ENCODE measurements around the gene MARK3. TPM values are rescaled to one million over a fixed set of nuclear protein-coding genes. Genes with fewer than 3 reads are reported as not detected.

MARK3 gene
- total RNA-seq, 1 experiment from 2014 or later = 43.0 TPM

DNA sequence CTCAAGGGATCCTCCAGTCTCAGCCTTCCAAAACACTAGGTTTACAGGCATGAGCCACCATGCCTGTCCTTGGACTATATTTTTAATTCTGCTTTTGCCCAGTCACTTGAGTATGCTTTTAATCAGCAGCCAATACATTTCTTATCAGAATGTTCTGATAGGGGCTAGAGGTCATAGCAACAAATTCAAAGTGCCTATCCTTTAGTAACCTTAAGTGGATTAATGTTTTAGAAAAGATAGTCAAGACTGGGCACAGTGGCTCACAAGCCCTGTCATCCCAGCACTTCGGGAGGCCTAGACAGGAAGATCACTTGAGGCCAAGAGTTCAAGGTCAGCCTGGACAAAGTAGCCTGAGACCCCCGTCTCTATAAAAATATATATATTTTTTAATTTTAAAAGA, 100.3 kb downstream of the MARK3 start:
- no peak for DNase-seq (ENCODE audit: low spot score)

DNA sequence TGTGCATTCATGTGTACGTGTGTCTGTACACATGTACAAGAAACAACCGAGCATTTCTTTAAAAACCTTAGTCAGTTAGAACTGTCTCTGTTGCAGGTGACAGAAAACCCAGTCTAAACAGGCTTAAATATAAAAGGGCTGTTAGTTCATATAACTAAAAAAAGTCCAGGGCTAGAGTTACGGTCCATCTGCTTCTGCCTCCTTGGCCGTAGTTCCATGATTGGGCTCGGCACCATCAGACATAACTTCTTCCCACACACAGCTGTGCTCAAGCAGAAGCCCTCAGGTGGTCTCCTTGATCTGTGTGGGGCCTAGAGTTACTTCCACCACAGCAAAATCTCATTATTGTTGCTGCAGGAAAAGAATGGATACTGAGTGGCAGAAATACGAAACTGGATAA, 102.9 kb downstream of the MARK3 start:
- no peak for DNase-seq (ENCODE audit: low spot score)

DNA sequence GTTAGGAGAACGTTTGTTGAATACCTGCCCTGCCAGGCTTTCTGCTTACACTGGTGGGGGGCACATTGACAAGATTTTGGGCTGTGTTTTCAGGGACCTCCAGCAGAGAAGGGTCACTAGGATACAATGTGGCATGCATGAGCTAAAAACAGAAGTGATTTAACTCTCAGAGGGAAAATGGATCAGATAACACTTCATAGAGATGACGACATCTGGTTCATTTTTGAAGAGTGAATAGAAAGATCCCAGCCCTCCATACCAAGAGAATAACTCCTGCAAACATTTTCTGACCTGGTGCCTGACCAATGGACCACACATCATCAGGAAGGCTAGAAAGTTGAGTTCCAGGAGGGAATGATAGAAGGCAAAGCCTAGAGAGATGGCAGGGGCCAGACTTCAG, 103.7 kb downstream of the MARK3 start:
- no peak for DNase-seq (ENCODE audit: low spot score)

DNA sequence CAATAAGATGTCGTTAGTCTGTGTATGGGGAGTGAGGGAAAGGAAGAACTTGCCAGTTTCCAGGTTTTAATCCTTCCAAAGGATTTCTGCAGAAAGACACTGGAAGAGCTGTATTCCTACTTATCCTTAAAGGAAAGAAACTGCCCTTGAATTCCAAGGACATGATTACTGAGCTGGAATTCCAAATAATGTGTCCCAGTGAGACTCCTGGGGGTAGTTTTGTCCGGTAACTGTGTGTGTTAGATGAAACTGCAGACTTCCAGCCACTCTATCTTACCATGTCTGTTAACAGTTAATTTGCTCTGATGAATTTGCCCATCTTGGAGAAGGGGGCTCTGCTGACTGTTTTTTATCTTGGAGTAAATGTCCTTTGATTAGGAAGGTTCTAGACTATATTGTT, 104.4 kb downstream of the MARK3 start:
- DNase-seq (ENCODE audit: low spot score) = no peak

DNA sequence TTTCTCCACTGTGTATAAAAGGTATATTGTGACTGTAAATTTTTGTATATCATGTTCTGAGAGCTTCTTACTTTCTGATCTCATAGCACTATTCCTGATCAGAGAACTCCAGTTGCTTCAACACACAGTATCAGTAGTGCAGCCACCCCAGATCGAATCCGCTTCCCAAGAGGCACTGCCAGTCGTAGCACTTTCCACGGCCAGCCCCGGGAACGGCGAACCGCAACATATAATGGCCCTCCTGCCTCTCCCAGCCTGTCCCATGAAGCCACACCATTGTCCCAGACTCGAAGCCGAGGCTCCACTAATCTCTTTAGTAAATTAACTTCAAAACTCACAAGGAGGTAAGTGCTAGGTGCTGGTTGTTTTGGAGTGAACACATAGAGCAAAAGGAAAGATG, 106.5 kb downstream of the MARK3 start:
- DNase-seq (ENCODE audit: low spot score) = no peak

DNA sequence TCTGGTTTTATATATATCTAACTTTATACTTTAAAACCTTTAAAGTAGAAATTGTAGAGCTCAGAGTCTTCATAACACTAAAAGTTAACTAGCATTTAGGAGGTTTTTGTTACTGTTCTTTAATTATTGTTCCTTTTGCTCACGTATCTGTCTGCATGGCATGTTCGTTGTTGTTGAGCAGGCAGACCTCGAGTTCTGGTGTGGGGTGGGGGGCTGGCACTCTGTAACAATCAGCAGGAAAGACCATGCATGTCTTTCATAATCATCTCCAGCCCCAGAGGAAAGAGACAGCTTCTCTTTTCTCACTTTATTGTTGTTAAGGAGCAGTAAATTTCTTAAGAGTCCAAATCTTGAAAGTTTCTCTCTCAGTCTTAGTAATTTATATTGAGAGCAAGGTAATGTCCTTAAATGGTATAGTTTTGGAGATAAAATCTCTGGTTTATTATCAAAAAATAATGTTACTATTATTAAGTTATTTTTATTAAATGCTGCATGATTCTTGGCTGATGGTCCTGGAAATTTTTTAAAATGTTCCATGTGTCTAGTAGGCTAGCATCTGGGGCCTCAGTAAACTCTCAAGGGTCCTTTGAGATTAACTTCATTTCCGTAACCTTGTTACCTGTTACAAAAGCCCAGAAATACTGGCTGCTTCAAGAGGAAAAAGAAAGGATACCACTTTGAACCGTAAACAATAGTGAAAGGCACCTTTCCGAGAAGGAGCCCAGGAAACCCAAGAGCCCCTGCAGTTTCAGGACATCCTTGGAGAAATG, 107.1 kb downstream of the MARK3 start:
- DNase-seq (ENCODE audit: low spot score) = no peak

DNA sequence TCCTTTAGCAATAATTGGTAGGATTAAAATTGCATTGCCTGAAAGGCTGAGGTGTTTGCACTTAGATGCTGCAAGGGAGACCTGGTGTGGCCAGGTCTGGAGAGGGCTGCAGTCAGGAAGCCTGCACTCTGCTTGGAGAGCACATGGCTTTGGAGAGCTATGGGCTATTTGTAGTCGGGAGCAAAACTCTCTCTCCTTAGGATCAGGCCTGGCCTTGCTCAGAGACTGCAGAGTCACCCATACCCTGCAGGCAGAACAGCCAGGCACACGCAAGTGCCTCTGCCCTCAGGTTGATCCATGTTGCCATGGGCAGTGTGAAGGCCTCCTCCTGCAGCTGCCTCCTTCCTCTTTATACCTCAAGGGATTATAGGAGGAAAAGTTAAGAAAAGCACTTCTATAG, 110.6 kb downstream of the MARK3 start:
- DNase-seq (ENCODE audit: low spot score) = no peak

DNA sequence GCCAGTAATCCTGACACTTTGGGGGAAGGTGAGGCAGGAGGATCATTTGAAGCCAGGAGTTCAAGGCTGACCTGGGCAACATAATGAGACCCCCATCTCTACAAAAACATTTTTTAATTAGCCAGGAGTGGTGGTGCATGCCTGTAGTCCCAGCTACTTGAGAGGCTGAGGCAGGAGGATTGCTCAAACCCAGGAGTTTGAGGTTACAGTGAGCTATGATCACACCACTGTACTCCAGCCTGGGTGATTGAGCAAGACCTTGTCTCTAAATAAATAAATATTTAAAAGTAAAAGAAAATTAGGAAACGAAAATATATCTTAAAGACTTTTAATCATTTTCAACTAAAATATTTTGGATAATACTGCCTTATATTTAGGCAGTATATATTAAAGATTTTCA, 111.6 kb downstream of the MARK3 start:
- DNase-seq (ENCODE audit: low spot score) = no peak

DNA sequence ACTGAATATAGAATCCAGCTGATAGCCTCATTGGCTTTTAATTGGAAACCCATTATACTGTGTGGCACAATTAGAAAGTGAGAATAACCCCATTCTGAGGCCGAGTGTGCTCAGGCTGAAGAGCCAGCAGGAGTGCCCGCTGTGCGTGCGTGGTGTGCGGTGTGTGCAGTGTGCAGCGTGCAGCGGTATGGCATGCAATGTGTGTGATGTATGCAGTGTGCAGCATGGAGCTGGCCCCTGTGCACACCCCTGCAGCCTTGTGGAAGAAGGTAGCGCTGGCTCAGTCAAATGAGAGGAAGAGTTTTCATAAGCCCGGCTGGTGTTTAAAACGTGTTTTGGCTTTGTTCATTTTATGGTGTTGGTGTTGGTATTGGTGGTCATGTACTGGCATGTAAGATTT, 114.5 kb downstream of the MARK3 start:
- no peak for DNase-seq (ENCODE audit: low spot score)

DNA sequence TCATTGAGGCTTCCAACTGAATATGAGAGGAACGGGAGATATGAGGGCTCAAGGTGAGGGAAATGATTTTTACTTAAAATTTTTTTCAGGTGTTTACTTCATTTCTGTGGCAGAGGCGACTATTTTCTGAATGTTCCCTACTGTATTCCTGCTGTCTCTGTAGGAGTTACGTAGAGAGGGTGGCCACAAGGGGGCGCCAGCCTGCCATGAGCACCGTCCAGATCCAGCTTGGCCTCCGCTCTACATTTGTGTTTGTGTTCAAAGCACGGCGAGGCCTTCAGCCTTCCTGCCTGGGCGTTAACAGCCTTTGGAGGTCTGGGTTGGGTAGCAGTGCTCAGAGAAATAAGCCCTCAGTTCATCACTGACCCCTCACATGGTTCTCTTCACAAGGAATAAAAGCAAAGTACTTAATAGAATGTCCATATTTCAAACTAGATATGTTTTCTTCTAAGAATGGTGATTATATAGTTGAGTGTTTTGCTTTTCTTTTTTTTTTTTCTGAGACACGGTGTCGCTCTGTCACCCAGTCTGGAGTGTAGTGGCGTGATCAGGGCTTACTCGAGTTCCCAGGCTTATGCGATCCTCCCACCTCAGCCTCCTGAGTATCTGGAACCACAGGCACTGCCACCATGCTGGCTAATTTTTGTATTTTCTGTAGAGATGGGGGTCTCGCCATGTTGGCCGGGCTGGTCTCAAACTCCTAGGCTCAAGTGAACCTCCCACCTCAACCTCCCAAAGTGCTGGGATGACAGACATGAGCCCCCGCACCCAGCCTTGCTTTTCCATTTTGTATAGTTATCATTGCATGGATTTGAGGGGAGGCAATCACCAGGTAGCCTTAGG, 115.2 kb downstream of the MARK3 start:
- peak; percentile 85 for DNase-seq (ENCODE audit: low spot score)

DNA sequence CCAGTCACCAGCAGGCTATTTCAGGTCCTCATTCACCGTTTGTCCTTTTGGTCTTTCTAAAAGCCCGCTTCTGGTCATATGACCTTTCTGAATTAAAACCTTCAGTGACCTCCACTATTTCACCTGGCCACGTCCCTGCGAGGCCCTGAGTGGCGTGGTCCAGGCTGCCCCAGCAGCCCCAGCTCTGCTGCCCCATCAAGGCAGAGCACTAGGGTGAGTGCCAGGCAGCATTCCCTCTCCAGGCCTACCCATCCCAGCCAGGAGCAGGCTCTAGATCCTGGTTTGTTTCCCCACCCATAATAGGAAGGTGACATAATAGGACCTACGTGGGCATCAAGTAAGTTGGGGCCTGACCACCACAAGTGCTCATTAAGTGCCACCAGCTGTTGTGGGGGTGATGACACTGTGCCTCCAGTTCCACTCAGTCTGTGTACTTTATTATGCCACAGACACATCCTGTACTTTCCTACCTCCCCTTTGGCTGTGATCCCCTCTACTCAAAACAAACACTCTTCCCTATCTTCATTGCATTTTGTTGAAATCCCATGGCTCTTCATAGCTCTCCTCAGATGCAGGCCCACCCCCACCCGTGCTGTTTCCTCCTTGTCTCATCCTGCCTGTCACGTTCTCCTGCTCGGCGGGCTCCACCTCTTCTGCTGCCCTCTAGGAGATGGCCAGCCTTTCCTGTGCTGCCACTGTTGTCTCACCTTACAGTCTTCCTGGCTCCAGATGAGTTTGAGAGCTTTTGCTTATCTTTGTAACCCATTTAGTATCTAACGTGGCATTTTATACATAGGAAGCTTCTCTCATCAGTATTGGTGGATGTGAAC, 116.0 kb downstream of the MARK3 start:
- no peak for DNase-seq (ENCODE audit: low spot score)

DNA sequence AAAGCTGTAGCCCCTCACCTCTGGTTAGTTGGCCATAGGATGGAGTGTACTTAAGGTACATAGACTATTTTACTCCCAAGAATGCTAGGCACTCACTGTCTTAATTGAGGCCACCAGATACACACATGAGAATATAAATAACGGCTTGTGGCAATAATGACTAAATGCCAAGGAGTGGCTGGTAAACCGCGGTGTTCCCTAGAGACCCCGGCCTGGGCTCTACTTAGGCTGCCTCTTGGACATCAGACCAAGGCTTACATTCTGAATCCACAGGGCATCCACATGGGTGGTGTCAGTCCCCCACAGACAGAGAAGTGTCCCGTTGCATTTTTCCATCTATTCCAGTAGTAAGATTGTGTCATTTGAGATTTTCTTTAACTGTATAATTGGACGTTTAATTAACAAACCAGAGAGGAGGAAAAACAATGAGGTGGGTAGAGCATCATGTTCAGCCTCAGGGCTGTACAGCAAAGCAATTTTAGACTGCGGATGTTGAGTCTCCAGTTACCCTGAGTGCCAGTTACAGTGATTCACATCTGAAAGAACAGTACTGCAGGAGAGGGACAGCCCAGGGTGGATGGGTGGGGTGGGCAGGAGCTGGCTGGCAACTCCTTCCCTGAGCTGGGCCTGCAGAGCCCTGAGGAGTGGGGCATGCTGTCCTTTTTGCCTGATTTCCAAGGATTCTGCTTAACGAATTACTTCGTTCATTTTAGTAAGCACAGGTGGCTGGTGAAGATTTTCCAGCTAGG, 116.9 kb downstream of the MARK3 start:
- no peak for DNase-seq (ENCODE audit: low spot score)

DNA sequence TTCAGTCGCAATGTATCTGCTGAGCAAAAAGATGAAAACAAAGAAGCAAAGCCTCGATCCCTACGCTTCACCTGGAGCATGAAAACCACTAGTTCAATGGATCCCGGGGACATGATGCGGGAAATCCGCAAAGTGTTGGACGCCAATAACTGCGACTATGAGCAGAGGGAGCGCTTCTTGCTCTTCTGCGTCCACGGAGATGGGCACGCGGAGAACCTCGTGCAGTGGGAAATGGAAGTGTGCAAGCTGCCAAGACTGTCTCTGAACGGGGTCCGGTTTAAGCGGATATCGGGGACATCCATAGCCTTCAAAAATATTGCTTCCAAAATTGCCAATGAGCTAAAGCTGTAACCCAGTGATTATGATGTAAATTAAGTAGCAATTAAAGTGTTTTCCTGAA, 117.7 kb downstream of the MARK3 start:
- DNase-seq (ENCODE audit: low spot score) = no peak

DNA sequence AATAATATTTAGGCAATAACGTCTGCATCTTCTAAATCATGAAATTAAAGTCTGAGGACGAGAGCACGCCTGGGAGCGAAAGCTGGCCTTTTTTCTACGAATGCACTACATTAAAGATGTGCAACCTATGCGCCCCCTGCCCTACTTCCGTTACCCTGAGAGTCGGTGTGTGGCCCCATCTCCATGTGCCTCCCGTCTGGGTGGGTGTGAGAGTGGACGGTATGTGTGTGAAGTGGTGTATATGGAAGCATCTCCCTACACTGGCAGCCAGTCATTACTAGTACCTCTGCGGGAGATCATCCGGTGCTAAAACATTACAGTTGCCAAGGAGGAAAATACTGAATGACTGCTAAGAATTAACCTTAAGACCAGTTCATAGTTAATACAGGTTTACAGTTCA, 118.1 kb downstream of the MARK3 start:
- DNase-seq (ENCODE audit: low spot score) = no peak

DNA sequence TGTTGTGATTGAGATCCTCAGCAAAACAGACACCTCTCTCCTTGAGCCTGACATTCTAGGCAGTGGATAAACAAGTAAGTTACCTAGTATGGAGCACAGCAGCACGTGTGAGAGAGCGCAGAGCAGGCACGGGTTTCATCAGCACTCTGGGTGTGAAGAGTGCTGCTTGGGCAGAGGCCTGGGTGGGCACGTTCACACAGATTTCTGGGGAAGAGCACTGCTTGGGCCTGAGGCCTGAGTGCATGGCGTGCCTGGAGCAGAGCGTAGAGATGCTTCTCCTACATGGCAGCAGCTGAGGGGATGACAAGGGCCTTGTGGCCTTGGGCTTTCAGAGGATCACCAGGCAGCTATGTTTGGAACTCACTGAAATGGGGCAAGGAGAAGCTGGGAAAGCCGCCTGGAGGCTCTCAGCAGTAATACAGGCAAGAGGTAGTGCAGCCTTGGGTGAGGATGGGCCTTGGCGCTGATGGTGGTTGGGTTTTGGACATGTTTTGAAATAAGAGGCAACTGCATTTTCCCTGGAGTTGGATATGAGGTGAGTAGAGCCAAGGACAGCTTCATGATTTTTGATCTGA, 119.9 kb downstream of the MARK3 start:
- no peak for DNase-seq (ENCODE audit: low spot score)

DNA sequence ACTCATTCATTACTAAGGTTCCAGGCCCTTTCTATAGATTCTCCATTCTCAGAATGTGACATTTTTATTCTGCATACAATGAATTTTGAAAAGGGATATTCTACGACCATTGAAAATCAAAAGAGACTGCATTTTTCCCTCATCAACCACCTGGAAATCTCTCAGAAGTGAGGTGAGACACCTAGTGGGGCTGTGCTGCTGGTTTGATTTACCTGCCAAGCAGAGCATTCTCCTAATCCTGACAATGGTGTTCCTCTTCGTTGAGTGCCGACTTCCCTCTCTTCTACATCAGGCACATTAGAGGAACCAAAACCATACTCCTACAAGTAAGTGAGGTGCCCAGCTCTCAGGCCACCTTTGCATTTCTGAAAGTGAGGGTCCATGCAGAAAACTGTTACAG, 122.5 kb downstream of the MARK3 start:
- no peak for DNase-seq (ENCODE audit: low spot score)

DNA sequence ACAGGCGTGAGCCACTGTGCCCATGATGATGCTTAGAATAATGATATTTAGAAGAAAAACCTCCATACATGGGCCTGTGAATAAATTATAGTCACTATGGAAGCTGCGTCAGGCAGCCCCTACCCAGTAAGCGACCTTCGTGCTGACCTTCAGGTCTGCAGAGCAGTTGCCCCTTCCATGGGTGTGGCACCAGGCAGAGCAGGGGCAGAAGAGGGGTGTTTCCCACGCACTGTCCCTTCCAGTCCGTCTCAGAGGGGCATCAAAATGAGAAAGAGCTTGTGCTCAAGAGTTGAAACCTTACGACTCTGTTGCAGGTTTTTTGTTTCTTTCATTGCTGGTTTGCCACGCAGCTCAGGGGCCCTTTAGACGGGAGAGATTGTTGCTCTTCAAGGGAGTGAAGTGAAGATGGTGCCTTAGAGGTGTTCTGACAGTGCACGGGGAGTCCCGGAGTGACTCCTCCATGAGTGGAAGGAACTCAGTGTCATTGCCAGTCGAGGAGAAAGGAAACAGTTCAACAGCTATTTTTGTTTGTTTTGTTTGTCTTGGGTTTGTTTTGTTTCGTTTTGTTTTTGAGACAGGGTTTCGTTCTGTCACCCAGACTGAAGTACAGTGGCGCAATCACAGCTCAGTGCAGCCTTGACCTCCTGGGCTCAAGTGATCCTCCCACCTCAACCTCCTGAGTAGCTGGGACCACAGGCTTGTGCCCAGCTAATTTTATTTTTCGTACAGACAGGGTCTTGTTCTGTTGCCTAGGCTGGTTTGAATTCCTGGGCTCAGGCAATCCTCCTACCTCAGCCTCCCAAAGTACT, 123.5 kb downstream of the MARK3 start:
- no peak for DNase-seq (ENCODE audit: low spot score)

DNA sequence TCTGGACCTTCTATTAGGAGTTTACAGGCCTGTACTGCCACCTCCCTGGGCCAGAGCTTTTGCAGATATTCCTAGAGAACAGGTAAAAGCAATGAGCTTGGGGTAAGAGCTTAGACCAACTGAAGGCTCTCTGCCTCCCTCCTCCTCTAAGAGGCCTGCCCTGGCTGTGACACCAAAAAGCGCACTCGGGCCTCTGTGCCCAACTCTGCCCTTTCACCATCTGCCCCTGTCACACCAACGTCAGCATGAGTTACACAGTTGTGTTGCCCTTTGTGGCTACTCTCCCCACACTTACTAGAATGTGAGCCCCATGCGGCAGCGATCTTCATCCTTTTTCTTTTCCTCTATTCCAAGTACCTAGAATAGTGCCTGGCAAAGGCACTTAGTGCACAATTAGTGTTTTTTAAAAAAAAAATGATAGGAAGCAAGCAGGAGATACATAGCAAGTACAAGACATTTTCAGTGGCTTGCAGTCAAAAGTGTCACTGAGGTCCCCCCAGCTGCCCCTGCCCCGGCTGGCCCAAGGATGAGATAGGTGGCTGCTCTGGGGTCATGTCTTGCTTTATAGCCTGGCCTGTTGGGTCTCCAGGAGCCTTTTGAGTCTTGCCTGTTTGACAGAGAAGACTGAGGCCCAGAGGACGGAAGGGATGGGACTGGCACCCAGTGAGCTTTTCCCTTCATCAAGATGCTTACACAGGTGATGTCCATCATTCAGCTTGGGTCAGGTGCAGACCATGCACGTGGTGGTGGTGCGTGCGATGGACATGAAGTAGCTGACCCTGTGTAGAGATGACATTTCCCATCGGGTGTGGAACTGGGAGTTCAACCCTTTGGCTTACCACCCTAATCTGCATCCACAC, 124.9 kb downstream of the MARK3 start:
- DNase-seq (ENCODE audit: low spot score) = no peak
